Heart left ventricle (tissue), 16 donors: ENCODE data around the gene ADM2. TPM values are rescaled to one million over a fixed set of nuclear protein-coding genes. Genes with fewer than 3 reads are reported as not detected.

Experiments used
- ATAC-seq, 4 donors: fragments of 200-7000 bp; cut with Tn5 transposase; one replicate each; pipeline ENCODE4 v1.9.1; 2020 to 2022; ENCODE audit warnings: moderate library complexity in 4 of 4, mild to moderate bottlenecking in 3 of 4, moderate number of reproducible peaks in 1 of 4
- DNase-seq, 5 donors: peaks; one replicate each; pipeline ENCODE4 v3.0.0-alpha.2; 2020
- H3K27ac ChIP-seq, 12 donors: fragments of 200-600 bp; sonication (generic) in 4 of 12; one replicate each; pipeline versions ENCODE4 v1.5.0 to v1.8.0; 2016 to 2022; ENCODE audit warnings: mild to moderate bottlenecking in 2 of 12
- H3K27me3 ChIP-seq, 9 donors: fragments of 200-600 bp; sonication (generic) in 2 of 9; one replicate each; pipeline versions ENCODE4 v1.5.1 to v1.8.0; 2016 to 2022; ENCODE audit warnings: mild to moderate bottlenecking in 3 of 9
- H3K36me3 ChIP-seq, 9 donors: fragments of 200-600 bp; sonication (generic) in 2 of 9; one replicate each; pipeline versions ENCODE4 v1.5.0 to v1.8.0; 2018 to 2022; ENCODE audit warnings: mild to moderate bottlenecking in 2 of 9
- H3K4me1 ChIP-seq, 12 donors: fragments of 200-600 bp; sonication (generic) in 4 of 12; one replicate each; pipeline versions ENCODE4 v1.5.0 to v1.8.0; 2016 to 2022; ENCODE audit warnings: mild to moderate bottlenecking in 3 of 12
- H3K4me3 ChIP-seq, 12 donors: fragments of 200-600 bp; sonication (generic) in 4 of 12; one replicate each; pipeline versions ENCODE4 v1.5.0 to v1.8.0; 2017 to 2022; ENCODE audit warnings: mild to moderate bottlenecking in 9 of 12, moderate library complexity in 4 of 12
- H3K9me3 ChIP-seq, 12 donors: fragments of 200-600 bp; sonication (generic) in 4 of 12; one replicate each; pipeline versions ENCODE4 v1.5.0 to v1.8.0; 2016 to 2022; ENCODE audit warnings: mild to moderate bottlenecking in 1 of 12
- CTCF ChIP-seq, 12 donors: fragments of 200-600 bp; sonication (generic) in 4 of 12; IDR thresholded peaks; one replicate each; pipeline versions ENCODE4 v1.5.0 to v1.8.0; 2018 to 2022; ENCODE audit warnings: antibody characterized with exemption in 12 of 12, mild to moderate bottlenecking in 5 of 12
- POLR2A ChIP-seq, 2 donors: fragments of 450-650 bp; IDR thresholded peaks; one replicate each; pipeline ENCODE4 v1.6.1; 2017; ENCODE audit warnings: antibody characterized with exemption in 2 of 2, mild to moderate bottlenecking in 2 of 2, moderate library complexity in 2 of 2
- WGBS, 4 donors: extraction: QIAGEN DNeasy Blood & Tissue Kit in 2 of 4; methylation state at CpG; one replicate each; pipeline versions ENCODE4 v1.1.5 to v1.1.7; 2013 to 2018; 5-methylcytosine and 5-hydroxymethylcytosine counted together
- intact Hi-C, 10 donors: fragments of 100-400 bp; cut with DNase I; formaldehyde crosslinking; loops; one replicate each; pipeline versions ENCODE4 v1.11.1 to v1.14.2; 2022
- polyA plus RNA-seq, 2 donors: library from polyadenylated mRNA; stranded (reverse); fragments of 200-250 nt; gene quantifications; one replicate each; pipeline ENCODE4 v1.2.3, GENCODE V29; 2013
- total RNA-seq, 9 donors: library from RNA; depleted of rRNA in 2 of 9; stranded (reverse); fragments of >200 nt in 2 of 9; fragmentation: NEBNext Ultra II Directional in 3 of 9; extraction: Animal tissue kit (Norgen Biotek cat#: 25700) in 3 of 9; gene quantifications; one replicate each; pipeline versions ENCODE4 v1.1.0 to v1.2.4, GENCODE V29; 2016 to 2023
- donor health status: ischemic (EF 13 %, LVEDD 7.1; RV severe dilation, severe dysfunction).
- donor health status: healthy with polysubstance abuse.
- donor health status: DM: no; HTN: yes; CAD: no.
- donor health status: DM: no; HTN: no; CAD: no.
- donor health status: ischemic (EF 25% LVEDD 6.9; RV normal size, moderate dysfunction).
- donor health status: ischemic (EF 25% LVEDD 5.7; RV mildly dilated, moderate dysfunction).
- donor health status: healthy.
- donor health status: DM: yes; HTN: yes; CAD: no.
- donor health status: ischemic (EF 35%, LVEDD 5.7; RV mildly dilated, moderate dysfunction).
- donor health status: nonischemic (EF 11% LVEDD 7.7; RV severe dilation, severe dysfunction).
- donor health status: DM: yes; HTN: yes; CAD: no.
- donor health status: PGD.
- donor health status: ischemic (EF 29% LVEDD 5.4; RV normal size, mild dysfunction).
- donor health status: nonischemic (EF 23%, LVEDD 6.1; RV moderate dilation, normal function).

The ADM2 gene
- total and polyA plus RNA-seq, 11 donors = 0.04 to 0.67 (median 0.20) TPM; not detected in 7

DNA sequence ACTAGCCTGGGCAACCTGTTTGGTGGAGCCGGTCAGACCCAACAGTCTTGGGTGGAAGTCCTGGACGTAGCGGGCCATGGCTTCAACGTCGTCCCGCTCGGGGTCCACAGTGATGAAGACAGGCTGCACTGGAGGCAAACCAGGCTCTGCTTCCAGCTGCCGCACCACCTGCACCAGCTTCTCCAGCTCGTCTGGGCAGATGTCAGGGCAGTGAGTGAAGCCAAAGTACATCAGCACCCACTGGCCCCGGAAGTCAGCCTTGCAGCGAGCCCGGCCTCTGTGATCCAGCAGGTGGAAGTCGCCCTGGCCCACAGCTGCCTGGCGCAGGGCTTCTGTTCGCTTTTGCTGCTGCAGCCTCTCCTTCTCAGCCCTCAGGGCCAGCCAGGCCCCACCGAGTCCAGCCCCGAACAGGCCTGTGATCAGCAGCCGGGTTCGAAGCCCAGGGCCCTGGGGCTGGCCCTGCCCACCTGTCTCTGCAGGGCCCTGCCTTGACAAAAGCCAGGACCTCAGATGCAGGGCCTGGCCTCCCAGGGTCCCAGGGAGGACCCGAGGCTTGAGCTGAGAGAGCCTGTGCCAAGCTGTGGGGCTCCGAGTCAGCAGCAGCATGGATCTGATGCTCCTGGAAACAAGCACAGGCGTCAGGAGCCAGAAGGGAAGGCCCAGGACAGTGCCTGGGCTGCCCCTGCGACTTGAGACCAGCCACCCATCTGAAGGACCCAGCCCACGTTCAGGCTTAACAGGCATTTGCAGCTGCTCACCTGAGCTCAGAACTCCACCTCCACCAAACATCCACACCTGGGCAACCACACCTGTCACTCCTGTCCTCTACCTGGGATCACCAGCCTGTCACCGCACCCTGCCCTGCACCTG is 42.7 kb downstream of the ADM2 start:
- H3K27ac ChIP-seq = peak overlapping the region in 4 of 12 donors; percentile 95 to 99 (median 97)
- 75 to 82% (median 81%) methylated on average over 20 to 25 of the region's 25 CpGs for WGBS, 4 donors
- H3K27me3 ChIP-seq = no peaks in the 10 kb centered on the region
- H3K4me3 ChIP-seq = peak overlapping the region in 11 of 12 donors; percentile 47 to 89 (median 76)
- intact Hi-C loops = loop anchor here in 2 of 10 donors (2.0 to 10.0 kb wide), 2 partner anchors 15 to 279 kb away; partner anchors contain the start of genes NCAPH2 (in 1 of the 2) and TUBGCP6 (in 1 of the 2)
- DNase-seq (peak in 4 of 5 donors; percentile 22 to 64 (median 30)), ATAC-seq (no peak)
- H3K4me1 ChIP-seq = peaks cover 0 to 44% (median 25%) of the 10 kb centered on the region in 12 donors
- TF ChIP-seq POLR2A (IDR thresholded peaks at IDR 0.05) (no peak), CTCF (IDR thresholded peaks at IDR 0.05) (no peak)
- H3K36me3 ChIP-seq = peaks cover 0 to 73% (median 48%) of the 10 kb centered on the region in 9 donors
- no peaks in the 10 kb centered on the region for H3K9me3 ChIP-seq

DNA sequence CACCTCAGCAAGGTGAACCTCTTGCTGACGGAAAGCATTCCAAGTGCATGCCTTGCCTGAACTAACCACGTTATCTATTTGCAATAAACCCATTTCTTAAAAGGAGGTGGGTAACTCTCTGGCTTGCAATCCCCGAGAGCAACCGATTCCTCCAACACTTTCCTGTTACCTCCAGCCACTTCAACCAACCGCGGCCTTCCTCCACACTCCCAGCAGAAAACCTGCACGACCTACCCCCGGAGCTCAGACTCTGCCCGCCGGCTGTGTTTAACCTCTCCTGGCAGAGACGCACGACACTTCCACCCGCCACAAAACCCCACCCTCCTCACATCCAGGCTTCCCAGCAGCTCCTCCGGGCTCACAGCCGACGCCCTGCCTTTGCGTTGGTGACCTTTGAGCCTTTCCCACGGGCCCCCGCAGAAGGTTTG is 43.3 kb downstream of the ADM2 start:
- H3K4me3 ChIP-seq = peak overlapping the region; percentile 47 to 89 (median 74)
- intact Hi-C loops = loop anchor here in 4 of 10 donors (1.0 to 10.0 kb wide), 6 partner anchors 16 to 280 kb away; partner anchors contain the start of genes NCAPH2 (in 2 of the 4), SYCE3 (in 2 of the 4) and TUBGCP6 (in 1 of the 4)
- TF ChIP-seq POLR2A (IDR thresholded peaks at IDR 0.05) = no peak
- no peak for TF ChIP-seq CTCF (IDR thresholded peaks at IDR 0.05)
- H3K4me1 ChIP-seq = peaks cover 0 to 48% (median 28%) of the 10 kb centered on the region in 12 donors
- H3K9me3 ChIP-seq = no peaks in the 10 kb centered on the region
- peak overlapping the region; percentile 83 to 99 (median 94) for H3K27ac ChIP-seq
- H3K27me3 ChIP-seq = peaks cover 0 to 6% (median 0%) of the 10 kb centered on the region in 9 donors
- no peak for ATAC-seq
- WGBS, 4 donors = 7 to 8% (median 8%) methylated on average over 18 to 19 of the region's 19 CpGs
- DNase-seq = peak in 2 of 5 donors; percentile 39 to 53
- peaks cover 0 to 70% (median 42%) of the 10 kb centered on the region in 9 donors for H3K36me3 ChIP-seq

DNA sequence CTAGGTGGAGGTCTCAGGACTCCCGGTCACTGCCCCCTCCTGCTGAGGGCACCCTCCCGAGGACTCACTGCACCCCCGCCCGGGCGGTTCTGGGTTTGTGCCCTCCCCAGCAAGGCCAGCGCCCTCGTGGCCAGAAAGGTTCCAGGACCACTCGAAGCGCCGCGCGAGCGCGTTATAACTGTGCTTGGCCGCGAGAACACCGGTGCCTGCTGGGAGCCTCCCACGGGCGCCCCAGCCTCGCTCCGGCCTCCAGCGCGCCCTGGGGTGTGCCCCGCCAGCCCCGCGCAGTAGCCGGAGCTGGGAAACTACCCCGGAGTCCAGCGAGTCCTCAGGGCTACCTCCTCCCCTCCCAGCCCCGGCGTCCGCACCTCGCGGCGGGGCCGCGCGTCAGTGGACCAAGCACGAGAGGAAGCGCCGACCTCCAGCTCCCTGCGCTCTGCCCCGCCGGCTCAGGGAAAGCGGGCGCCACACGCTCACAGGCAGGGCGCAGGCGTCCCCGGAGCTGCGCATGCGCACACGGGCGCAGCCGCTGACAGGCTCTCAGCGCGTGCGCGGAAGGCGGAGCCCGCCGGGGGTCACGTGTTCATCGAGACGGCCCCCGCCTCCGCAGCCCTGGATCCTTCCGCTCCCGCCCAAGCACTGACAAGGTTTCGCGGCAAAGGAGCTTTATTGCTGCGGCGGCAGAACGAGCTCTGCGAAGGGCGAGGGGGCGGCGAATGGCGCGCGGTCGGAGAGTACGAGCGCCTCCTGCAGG is 43.9 kb downstream of the ADM2 start, which contains the start of gene SCO2:
SCO2 (minus strand) TSS at position 495 of the 754 bp plus-strand sequence. CDS start 1,187 bp downstream, outside the sequence.
- Histone ChIP-seq H3K36me3 (peaks cover 0 to 64% (median 36%) of the 10 kb centered on the region in 9 donors), H3K4me3 (peak within 1 kb of the TSS; percentile 47 to 89 (median 74)), H3K9me3 (no peaks in the 10 kb centered on the region), H3K4me1 (peaks cover 0 to 50% (median 29%) of the 10 kb centered on the region in 12 donors), H3K27ac (peak within 1 kb of the TSS; percentile 83 to 99 (median 94)), H3K27me3 (peaks cover 0 to 12% (median 0%) of the 10 kb centered on the region in 9 donors)
- ATAC-seq = peak; percentile 68 to 75 (median 72)
- 0 to 1% (median 1%) methylated on average over 19 to 84 of the region's 84 CpGs for WGBS, 4 donors
- peak; percentile 97 to 99 (median 97) for DNase-seq
- TF ChIP-seq CTCF (IDR thresholded peaks at IDR 0.05) = peak in 11 of 12 donors; percentile 14 to 56 (median 32)
- TF ChIP-seq POLR2A (IDR thresholded peaks at IDR 0.05) = peak in 1 of 2 donors; percentile 87
- intact Hi-C loops = loop anchor here in 4 of 10 donors (1.0 to 10.0 kb wide), 6 partner anchors 16 to 280 kb away; partner anchors contain the start of genes NCAPH2 (in 2 of the 4), SYCE3 (in 2 of the 4) and TUBGCP6 (in 1 of the 4)
